Mucosa of descending colon (tissue), 3 donors: ENCODE results near the gene MTMR10. TPM values are rescaled to one million over a fixed set of nuclear protein-coding genes. Genes with fewer than 3 reads are reported as not detected.

Experiments
- ATAC-seq: fragments of 200-7000 bp; cut with Tn5 transposase; one replicate; pipeline ENCODE4 v1.9.1; 2020; ENCODE audit warnings: mild to moderate bottlenecking, moderate library complexity
- DNase-seq, 3 donors: peaks; one replicate each; pipeline ENCODE4 v3.0.0-alpha.2; 2020
- H3K36me3 ChIP-seq: fragments of 200-600 bp; one replicate; pipeline ENCODE4 v1.8.0; 2021; ENCODE audit warnings: low read depth, mild to moderate bottlenecking
- H3K4me1 ChIP-seq: fragments of 200-600 bp; one replicate; pipeline ENCODE4 v1.8.0; 2021; ENCODE audit warnings: low read depth, mild to moderate bottlenecking
- H3K4me3 ChIP-seq: fragments of 200-600 bp; one replicate; pipeline ENCODE4 v1.8.0; 2021; ENCODE audit warnings: mild to moderate bottlenecking
- H3K9me3 ChIP-seq: fragments of 200-600 bp; one replicate; pipeline ENCODE4 v1.8.0; 2021; ENCODE audit warnings: mild to moderate bottlenecking
- CTCF ChIP-seq: fragments of 200-600 bp; IDR thresholded peaks from one replicate; pipeline ENCODE4 v1.8.0; 2022; ENCODE audit warnings: antibody characterized with exemption, mild to moderate bottlenecking
- intact Hi-C, 2 donors: fragments of 100-400 bp; cut with DNase I in 1 of 2; cut with micrococcal nuclease in 1 of 2; formaldehyde crosslinking; loops; one replicate each; pipeline versions ENCODE4 v1.11.0 to v1.11.1; 2022; cut with DNase I, micrococcal nuclease
- long read RNA-seq, 2 donors: library from polyadenylated mRNA; unstranded; transcript quantifications; one replicate each; pipeline ENCODE4 v2.0.0, GENCODE V29; 2019 to 2021
- total RNA-seq, 3 donors: library from RNA; stranded (reverse); fragmentation: NEBNext Ultra II Directional in 2 of 3; extraction: Animal tissue kit (Norgen Biotek cat#: 25700) in 2 of 3; gene quantifications; one replicate each; pipeline versions ENCODE4 v1.2.1 to v1.2.4, GENCODE V29; 2021 to 2023
- donor health status: DM: no; HTN: no; CAD: no; lungs with moderate emphysema.
- donor health status: DM: no; HTN: no; CAD: no.
- donor health status: DM: no; HTN: yes; CAD: no.

The MTMR10 gene
- total RNA-seq, result 10 to 100 TPM; 34.4 to 42.0 (median 37.5) TPM
- long read RNA-seq, donor 1, full-length matches to known transcripts, result 5 of 11 reads
- long read RNA-seq, donor 1, partial matches to known transcripts, result 1 of 11 reads
- long read RNA-seq, donor 1, other reads (novel, unspliced or antisense), result 5 of 11 reads
- long read RNA-seq, donor 2, full-length matches to known transcripts, result 1 of 2 reads
- long read RNA-seq, donor 2, partial matches to known transcripts, result 0 of 2 reads
- long read RNA-seq, donor 2, other reads (novel, unspliced or antisense), result 1 of 2 reads

- TF ChIP-seq CTCF, result no peak
- intact Hi-C loops, result no loop called here
Measured at GRCh38 chr15:30991255-30992235, at the start of gene MTMR10. Gene MTMR10 (minus strand): TSS chr15:30991628. CDS start chr15:30991506, 122 bp downstream.

GRCh38 chr15:31040611-31041010 is 49.2 kb upstream of the MTMR10 start:
- H3K9me3 ChIP-seq, result no peaks in the 10 kb centered on the region
- DNase-seq, result no peak
- H3K36me3 ChIP-seq, result no peaks in the 10 kb centered on the region
- no peak for TF ChIP-seq CTCF
- no peaks in the 10 kb centered on the region for H3K4me1 ChIP-seq
- ATAC-seq, result no peak
- no peak overlapping the region for H3K4me3 ChIP-seq
- intact Hi-C loops, result no loop called here

More at GRCh38 chr15:30991255-30992235, at the start of gene MTMR10:
- no peaks in the 10 kb centered on the region for H3K9me3 ChIP-seq
- no peaks in the 10 kb centered on the region for H3K36me3 ChIP-seq
- peak; percentile 96 for ATAC-seq
- H3K4me1 ChIP-seq, result peaks cover 23% of the 10 kb centered on the region
- peak within 1 kb of the TSS; percentile 81 for H3K4me3 ChIP-seq
- peak; percentile 79 to 92 (median 88) for DNase-seq

DNA sequence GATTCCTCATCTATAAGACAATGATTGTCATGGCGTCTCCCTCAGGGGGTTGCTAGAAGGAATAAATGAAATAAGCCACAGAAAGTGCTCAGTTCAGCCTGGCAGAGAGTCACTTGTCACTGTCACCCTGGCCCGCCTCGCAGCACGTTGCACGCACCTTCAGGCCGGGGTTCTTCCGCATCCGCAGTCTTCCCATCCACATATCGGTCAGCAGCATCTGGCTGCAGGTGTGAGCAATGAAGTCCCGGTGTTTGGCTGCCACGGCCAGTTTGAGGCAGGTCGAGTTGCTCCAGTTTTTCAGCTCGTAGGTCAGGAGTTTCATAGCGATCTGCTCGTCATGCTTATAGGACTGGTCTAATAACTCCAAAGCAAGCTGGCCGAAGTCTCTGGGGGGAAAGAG is 48.5 kb upstream of the MTMR10 start:
- H3K36me3 ChIP-seq, result no peaks in the 10 kb centered on the region
- DNase-seq (no peak), ATAC-seq (no peak)
- no peaks in the 10 kb centered on the region for H3K9me3 ChIP-seq
- intact Hi-C loops, result no loop called here
- H3K4me3 ChIP-seq, result no peak overlapping the region
- H3K4me1 ChIP-seq, result no peaks in the 10 kb centered on the region
- TF ChIP-seq CTCF, result no peak

GRCh38 chr15:31037731-31038477 is 46.5 kb upstream of the MTMR10 start:
- Histone ChIP-seq H3K9me3 (no peaks in the 10 kb centered on the region), H3K36me3 (no peaks in the 10 kb centered on the region), H3K4me3 (no peak overlapping the region), H3K4me1 (no peaks in the 10 kb centered on the region)
- DNase-seq, result no peak
- intact Hi-C loops, result no loop called here
- no peak for ATAC-seq
- no peak for TF ChIP-seq CTCF

GRCh38 chr15:31036783-31037182 is 45.4 kb upstream of the MTMR10 start:
- no peak for TF ChIP-seq CTCF
- no peak for ATAC-seq

More at GRCh38 chr15:31036783-31037182, 45.4 kb upstream of the MTMR10 start:
- DNase-seq, result no peak
- H3K36me3 ChIP-seq, result no peaks in the 10 kb centered on the region
- no peaks in the 10 kb centered on the region for H3K4me1 ChIP-seq
- intact Hi-C loops, result no loop called here
- no peaks in the 10 kb centered on the region for H3K9me3 ChIP-seq
- no peak overlapping the region for H3K4me3 ChIP-seq
